PC-9 (cell line): ENCODE results near the gene CRABP2. TPM values are rescaled to one million over a fixed set of nuclear protein-coding genes. Genes with fewer than 3 reads are reported as not detected.

Experiments
- BruUV-seq: library from RNA; stranded (reverse); fragments of 400-500 nt; replicated peaks from 2 replicates; lab custom pipeline; 2021; lab: Mats Ljungman, UMichigan
- CTCF ChIA-PET: fragments of 300-600 bp; sonication (Branson Sonifier 250); formaldehyde crosslinking; loops from one replicate; lab custom pipeline; 2022; ENCODE audit warnings: antibody characterized with exemption; lab: Charles Lee
- POLR2A ChIA-PET: fragments of 300-600 bp; sonication (Branson Sonifier 250); formaldehyde crosslinking; loops from one replicate; lab custom pipeline; 2022; ENCODE audit warnings: antibody characterized with exemption; ENCODE audit not compliant: unreplicated experiment; lab: Charles Lee
- DNase-seq, 2 experiments: peaks; one replicate each; pipeline versions ENCODE4 v3.0.0 to v3.0.0-alpha.2; 2015 to 2022; ENCODE audit warnings: mixed read lengths in 1 of 2
- H2AFZ ChIP-seq: fragments of 200-600 bp; sonication (generic); 2 replicates; pipeline ENCODE4 v1.8.1; 2017; ENCODE audit warnings: antibody characterized with exemption
- H3F3A ChIP-seq: fragments of 200-600 bp; sonication (generic); 2 replicates; pipeline ENCODE4 v1.8.1; 2017; ENCODE audit warnings: antibody characterized with exemption, mild to moderate bottlenecking, low read depth; ENCODE audit not compliant: insufficient read depth
- H3K27ac ChIP-seq: fragments of 200-600 bp; sonication (generic); 2 replicates; pipeline ENCODE4 v1.6.1; 2016; ENCODE audit warnings: mixed run types
- H3K27me3 ChIP-seq: fragments of 200-600 bp; sonication (generic); 2 replicates; pipeline ENCODE4 v1.6.1; 2016; ENCODE audit warnings: low read depth, mixed run types; ENCODE audit not compliant: insufficient read depth
- H3K36me3 ChIP-seq: fragments of 200-600 bp; sonication (generic); 2 replicates; pipeline ENCODE4 v1.6.1; 2016; ENCODE audit warnings: low read depth, mixed run types
- H3K4me1 ChIP-seq: fragments of 200-600 bp; sonication (generic); replicated peaks from 2 replicates; pipeline ENCODE4 v1.6.1; 2016; ENCODE audit warnings: mixed run types; ENCODE audit not compliant: insufficient read depth
- H3K4me2 ChIP-seq: fragments of 200-600 bp; sonication (generic); 2 replicates; pipeline ENCODE4 v1.6.1; 2017; ENCODE audit warnings: mixed run types
- H3K4me3 ChIP-seq: fragments of 200-600 bp; sonication (generic); 2 replicates; pipeline ENCODE4 v1.6.1; 2016; ENCODE audit warnings: mixed run types
- H3K79me2 ChIP-seq: fragments of 200-600 bp; sonication (generic); 2 replicates; pipeline ENCODE4 v1.6.1; 2017; ENCODE audit warnings: low read depth, mixed run types
- H3K9me2 ChIP-seq: fragments of 200-600 bp; sonication (generic); 2 replicates; pipeline ENCODE4 v1.8.1; 2017; ENCODE audit warnings: mild to moderate bottlenecking; ENCODE audit not compliant: insufficient read depth
- H3K9me3 ChIP-seq: fragments of 200-600 bp; sonication (generic); 2 replicates; pipeline ENCODE4 v1.8.1; 2016; ENCODE audit warnings: low read depth; ENCODE audit not compliant: insufficient read depth
- H4K20me1 ChIP-seq: fragments of 200-600 bp; sonication (generic); 2 replicates; pipeline ENCODE4 v1.8.1; 2017; ENCODE audit not compliant: insufficient read depth
- EZH2 ChIP-seq: fragments of 200-600 bp; sonication (generic); IDR thresholded peaks from 2 replicates; pipeline ENCODE4 v1.8.0; 2017; ENCODE audit warnings: antibody characterized with exemption, low read depth
- intact Hi-C: fragments of 100-400 bp; cut with micrococcal nuclease; formaldehyde crosslinking; loops from one replicate; pipeline ENCODE4 v1.10.0; 2022; ENCODE audit not compliant: unreplicated experiment
- total RNA-seq: library from RNA; stranded (reverse); gene quantifications from 2 replicates; pipeline ENCODE4 v1.2.3, GENCODE V29; 2021
- TF ChIP-seq, protein P1 (sequence below): fragments of 200-600 bp; sonication (generic); conservative IDR thresholded peaks from 2 replicates; pipeline ENCODE4 v1.6.1; 2017; ENCODE audit warnings: mixed run types, antibody characterized with exemption, mild to moderate bottlenecking, moderate library complexity

CRABP2 gene
- total RNA-seq, 1 experiment from 2014 or later = 142 TPM

DNA sequence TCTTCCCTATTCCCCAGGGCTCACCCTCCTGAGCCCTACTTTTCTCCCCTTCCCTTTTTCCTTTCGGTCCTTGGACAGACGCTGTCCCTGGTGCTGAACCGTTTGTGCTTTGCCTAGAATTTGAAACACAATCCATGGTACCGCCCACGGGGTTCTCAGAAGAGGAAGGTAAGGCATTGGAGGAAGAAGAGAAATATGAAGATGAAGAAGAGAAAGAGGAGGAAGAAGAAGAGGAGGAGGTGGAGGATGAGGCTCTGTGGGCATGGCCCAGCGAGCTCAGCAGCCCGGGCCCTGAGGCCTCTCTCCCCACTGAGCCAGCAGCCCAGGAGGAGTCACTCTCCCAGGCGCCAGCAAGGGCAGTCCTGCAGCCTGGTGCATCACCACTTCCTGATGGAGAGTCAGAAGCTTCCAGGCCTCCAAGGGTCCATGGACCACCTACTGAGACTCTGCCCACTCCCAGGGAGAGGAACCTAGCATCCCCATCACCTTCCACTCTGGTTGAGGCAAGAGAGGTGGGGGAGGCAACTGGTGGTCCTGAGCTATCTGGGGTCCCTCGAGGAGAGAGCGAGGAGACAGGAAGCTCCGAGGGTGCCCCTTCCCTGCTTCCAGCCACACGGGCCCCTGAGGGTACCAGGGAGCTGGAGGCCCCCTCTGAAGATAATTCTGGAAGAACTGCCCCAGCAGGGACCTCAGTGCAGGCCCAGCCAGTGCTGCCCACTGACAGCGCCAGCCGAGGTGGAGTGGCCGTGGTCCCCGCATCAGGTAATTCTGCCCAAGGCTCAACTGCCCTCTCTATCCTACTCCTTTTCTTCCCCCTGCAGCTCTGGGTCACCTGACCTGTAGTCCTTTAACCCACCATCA, 53.0 kb downstream of the CRABP2 start:
- intact Hi-C loops = no loop called here
- no peak for DNase-seq
- H3K4me3 ChIP-seq = no peak overlapping the region
- peaks cover 43% of the 10 kb centered on the region for H3K79me2 ChIP-seq
- BruUV-seq = no TSS peak
- TF ChIP-seq EZH2 = no peak
- TF ChIP-seq, protein P1, sequence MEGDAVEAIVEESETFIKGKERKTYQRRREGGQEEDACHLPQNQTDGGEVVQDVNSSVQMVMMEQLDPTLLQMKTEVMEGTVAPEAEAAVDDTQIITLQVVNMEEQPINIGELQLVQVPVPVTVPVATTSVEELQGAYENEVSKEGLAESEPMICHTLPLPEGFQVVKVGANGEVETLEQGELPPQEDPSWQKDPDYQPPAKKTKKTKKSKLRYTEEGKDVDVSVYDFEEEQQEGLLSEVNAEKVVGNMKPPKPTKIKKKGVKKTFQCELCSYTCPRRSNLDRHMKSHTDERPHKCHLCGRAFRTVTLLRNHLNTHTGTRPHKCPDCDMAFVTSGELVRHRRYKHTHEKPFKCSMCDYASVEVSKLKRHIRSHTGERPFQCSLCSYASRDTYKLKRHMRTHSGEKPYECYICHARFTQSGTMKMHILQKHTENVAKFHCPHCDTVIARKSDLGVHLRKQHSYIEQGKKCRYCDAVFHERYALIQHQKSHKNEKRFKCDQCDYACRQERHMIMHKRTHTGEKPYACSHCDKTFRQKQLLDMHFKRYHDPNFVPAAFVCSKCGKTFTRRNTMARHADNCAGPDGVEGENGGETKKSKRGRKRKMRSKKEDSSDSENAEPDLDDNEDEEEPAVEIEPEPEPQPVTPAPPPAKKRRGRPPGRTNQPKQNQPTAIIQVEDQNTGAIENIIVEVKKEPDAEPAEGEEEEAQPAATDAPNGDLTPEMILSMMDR = no peak
- no peaks in the 10 kb centered on the region for H3K9me3 ChIP-seq
- no peaks in the 10 kb centered on the region for H3K4me1 ChIP-seq
- H3K36me3 ChIP-seq = peaks cover 22% of the 10 kb centered on the region
- peaks cover 100% of the 10 kb centered on the region for H4K20me1 ChIP-seq
- H3F3A ChIP-seq = peaks cover 25% of the 10 kb centered on the region; the same call in 1 of the 2 replicates
- no peaks in the 10 kb centered on the region for H3K27me3 ChIP-seq
- no peak overlapping the region for H3K4me2 ChIP-seq
- H3K27ac ChIP-seq = no peak overlapping the region
- H2AFZ ChIP-seq = no peak overlapping the region
- CTCF ChIA-PET = interaction anchor here (0.6 kb wide), 1 partner anchor 112 kb away, joined by 3 read pairs; no protein-coding TSS in a partner anchor
- H3K9me2 ChIP-seq = no peaks in the 10 kb centered on the region
- POLR2A ChIA-PET = no interaction called here

Other genes starting within 250 kb of the CRABP2 start
- 25.5 and 33.5 TPM in 2 replicates for gene MEF2D, start 204.8 kb downstream of the CRABP2 start, total RNA-seq
- gene IQGAP3, start 133.0 kb downstream of the CRABP2 start, total RNA-seq = 63.1 and 63.4 TPM in 2 replicates
- not detected in 2 replicates for gene TTC24, start 125.9 kb downstream of the CRABP2 start, total RNA-seq
- 83.9 and 90.3 TPM in 2 replicates for gene NAXE, start 113.8 kb downstream of the CRABP2 start, total RNA-seq
- 17.5 and 17.6 TPM in 2 replicates for gene GPATCH4, start 104.1 kb downstream of the CRABP2 start, total RNA-seq
- gene HAPLN2, start 86.2 kb downstream of the CRABP2 start, total RNA-seq = 0.58 TPM in 1 of 2 replicates, not detected in the other
- gene BCAN, start 63.5 kb downstream of the CRABP2 start, total RNA-seq = not detected in 2 replicates
- 6.8 and 7.0 TPM in 2 replicates for gene NES, start 28.2 kb downstream of the CRABP2 start, total RNA-seq
- gene METTL25B, start 22.9 kb upstream of the CRABP2 start, total RNA-seq = 51.0 and 77.7 TPM in 2 replicates
- gene ISG20L2, start 23.2 kb upstream of the CRABP2 start, total RNA-seq = 25.4 and 33.2 TPM in 2 replicates
- gene MRPL24, start 35.5 kb upstream of the CRABP2 start, total RNA-seq = 74.1 and 85.3 TPM in 2 replicates
- gene HDGF, start 46.1 kb upstream of the CRABP2 start, total RNA-seq = 472 and 498 TPM in 2 replicates
- 47.8 and 56.6 TPM in 2 replicates for gene PRCC, start 62.0 kb upstream of the CRABP2 start, total RNA-seq
- gene SH2D2A, start 111.3 kb upstream of the CRABP2 start, total RNA-seq = 4.0 and 5.8 TPM in 2 replicates
- gene INSRR, start 153.5 kb upstream of the CRABP2 start, total RNA-seq = not detected in 2 replicates
- not detected in 2 replicates for gene NTRK1, start 155.3 kb upstream of the CRABP2 start, total RNA-seq
- gene PEAR1, start 188.1 kb upstream of the CRABP2 start, total RNA-seq = 9.8 and 12.2 TPM in 2 replicates
- gene LRRC71, start 215.0 kb upstream of the CRABP2 start, total RNA-seq = not detected in 2 replicates